ENCODE measurements around the gene FGFR2.

The FGFR2 gene

GRCh38 chr10:121484401-121484800 lies 113.8 kb downstream of the FGFR2 start:
- no peak for DNase-seq

GRCh38 chr10:121481180-121481579 lies 117.1 kb downstream of the FGFR2 start:
- DNase-seq = peak; percentile 56

- no peak for DNase-seq
Observed at GRCh38 chr10:121478556-121478955, 119.7 kb downstream of the FGFR2 start.

- no peak for DNase-seq
Observed at GRCh38 chr10:121469797-121470606, 128.2 kb downstream of the FGFR2 start.

GRCh38 chr10:121468726-121469125 lies 129.5 kb downstream of the FGFR2 start:
- DNase-seq = no peak

- no peak for DNase-seq
Observed at GRCh38 chr10:121466424-121466823, 131.8 kb downstream of the FGFR2 start.

- DNase-seq = no peak
Observed at GRCh38 chr10:121465215-121465614, 133.0 kb downstream of the FGFR2 start.

- DNase-seq = no peak
Observed at GRCh38 chr10:121464517-121464916, 133.7 kb downstream of the FGFR2 start.

- DNase-seq = no peak
Observed at GRCh38 chr10:121462955-121463354, 135.3 kb downstream of the FGFR2 start.

- no peak for DNase-seq
Observed at GRCh38 chr10:121462281-121462680, 136.0 kb downstream of the FGFR2 start.

- DNase-seq = no peak
Observed at GRCh38 chr10:121461307-121461706, 136.9 kb downstream of the FGFR2 start.

GRCh38 chr10:121460733-121461132 lies 137.5 kb downstream of the FGFR2 start:
- DNase-seq = no peak

- DNase-seq = peak; percentile 47
Observed at GRCh38 chr10:121459622-121460453, 138.4 kb downstream of the FGFR2 start.

GRCh38 chr10:121459279-121459621 lies 139.0 kb downstream of the FGFR2 start:
- no peak for DNase-seq

- no peak for DNase-seq
Observed at GRCh38 chr10:121457729-121458128, 140.5 kb downstream of the FGFR2 start.

GRCh38 chr10:121455377-121455776 lies 142.9 kb downstream of the FGFR2 start:
- DNase-seq = no peak

GRCh38 chr10:121454781-121455180 lies 143.5 kb downstream of the FGFR2 start:
- DNase-seq = no peak

GRCh38 chr10:121453160-121453559 lies 145.1 kb downstream of the FGFR2 start:
- DNase-seq = no peak

GRCh38 chr10:121452581-121452980 lies 145.7 kb downstream of the FGFR2 start:
- no peak for DNase-seq

- no peak for DNase-seq
Observed at GRCh38 chr10:121450247-121450646, 148.0 kb downstream of the FGFR2 start.

- no peak for DNase-seq
Observed at GRCh38 chr10:121449482-121449924, 148.7 kb downstream of the FGFR2 start.

GRCh38 chr10:121448766-121449421 lies 149.3 kb downstream of the FGFR2 start:
- DNase-seq = no peak

GRCh38 chr10:121444520-121445165 lies 153.6 kb downstream of the FGFR2 start:
- no peak for DNase-seq

All from femur (tissue), 1 donor.